GM19438 (cell line): Measurements from ENCODE around the gene SLC66A1.
A peak's percentile ranks its signal among the peaks of the same experiment; 100 is the strongest.
"Not testable (repeated sequence)": the region's sequence is repeated elsewhere in the genome, so short reads cannot be mapped to it uniquely, and the experiment has no call there.

ENCODE experiments used
- ATAC-seq: cut with Tn5 transposase; IDR thresholded peaks from one replicate; pipeline ENCODE4 v1.9.1; 2021; ENCODE audit warnings: low read depth; ENCODE audit not compliant: unreplicated experiment

Gene SLC66A1

DNA sequence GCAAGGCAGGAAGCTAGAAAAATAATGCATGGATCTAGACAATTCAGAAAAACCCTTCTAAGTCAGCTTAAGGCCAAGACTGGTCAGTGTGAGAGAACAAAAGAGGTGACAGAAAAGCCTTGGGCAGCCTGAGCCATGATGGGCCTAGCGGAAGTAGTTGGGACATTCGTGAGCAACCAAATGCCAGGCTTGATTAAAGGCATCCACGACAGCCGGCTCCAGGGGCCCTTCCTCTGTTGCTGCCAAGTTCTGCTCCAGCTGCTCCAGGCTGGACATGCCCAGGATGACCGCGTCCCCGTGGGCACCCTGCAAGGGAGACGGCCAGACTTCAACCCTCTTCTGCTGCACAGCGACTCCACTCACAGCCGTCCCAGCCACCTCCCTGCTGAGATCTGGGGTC is 8.0 kb upstream of the SLC66A1 start:
- ATAC-seq: not testable (repeated sequence)

DNA sequence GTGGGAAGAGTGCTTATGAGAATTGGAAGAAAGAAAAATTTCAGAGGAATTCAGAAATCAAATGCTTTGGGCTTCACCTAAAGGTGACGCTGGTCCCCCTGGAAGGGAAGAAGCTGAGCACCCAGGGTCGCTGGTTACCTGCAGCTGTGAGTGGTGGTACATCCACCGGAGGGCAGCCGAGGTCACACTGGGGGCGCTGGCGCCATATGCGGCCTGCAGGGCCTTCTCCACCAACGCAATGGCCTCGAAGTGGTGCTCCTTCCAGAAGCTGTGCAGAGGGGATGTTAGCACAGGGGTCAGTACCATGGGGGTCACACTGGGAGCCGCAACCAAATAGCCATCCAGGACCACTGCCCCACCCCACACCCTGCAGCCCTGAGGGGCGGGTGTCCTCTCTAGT is 6.2 kb upstream of the SLC66A1 start:
- ATAC-seq: no peak

DNA sequence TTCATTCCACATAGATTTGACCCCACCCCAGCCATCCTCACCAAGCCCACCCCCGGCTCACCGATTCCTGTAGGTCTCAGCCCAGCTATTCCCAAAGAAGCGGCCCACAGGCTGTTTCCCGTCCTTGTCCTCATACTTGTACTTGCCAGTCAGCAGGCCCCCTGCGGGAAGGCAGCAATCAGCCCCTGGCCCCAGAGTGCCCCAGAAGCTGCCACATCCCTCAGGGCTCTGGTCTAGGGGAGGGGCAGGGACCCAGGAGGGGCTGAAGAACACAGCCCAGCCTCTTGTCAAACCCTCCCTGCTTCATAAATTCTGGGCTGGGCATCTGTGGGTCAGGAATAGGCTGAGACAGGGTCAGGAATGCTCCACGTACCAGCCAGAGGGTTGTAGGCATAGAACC is 5.2 kb upstream of the SLC66A1 start:
- no peak for ATAC-seq

DNA sequence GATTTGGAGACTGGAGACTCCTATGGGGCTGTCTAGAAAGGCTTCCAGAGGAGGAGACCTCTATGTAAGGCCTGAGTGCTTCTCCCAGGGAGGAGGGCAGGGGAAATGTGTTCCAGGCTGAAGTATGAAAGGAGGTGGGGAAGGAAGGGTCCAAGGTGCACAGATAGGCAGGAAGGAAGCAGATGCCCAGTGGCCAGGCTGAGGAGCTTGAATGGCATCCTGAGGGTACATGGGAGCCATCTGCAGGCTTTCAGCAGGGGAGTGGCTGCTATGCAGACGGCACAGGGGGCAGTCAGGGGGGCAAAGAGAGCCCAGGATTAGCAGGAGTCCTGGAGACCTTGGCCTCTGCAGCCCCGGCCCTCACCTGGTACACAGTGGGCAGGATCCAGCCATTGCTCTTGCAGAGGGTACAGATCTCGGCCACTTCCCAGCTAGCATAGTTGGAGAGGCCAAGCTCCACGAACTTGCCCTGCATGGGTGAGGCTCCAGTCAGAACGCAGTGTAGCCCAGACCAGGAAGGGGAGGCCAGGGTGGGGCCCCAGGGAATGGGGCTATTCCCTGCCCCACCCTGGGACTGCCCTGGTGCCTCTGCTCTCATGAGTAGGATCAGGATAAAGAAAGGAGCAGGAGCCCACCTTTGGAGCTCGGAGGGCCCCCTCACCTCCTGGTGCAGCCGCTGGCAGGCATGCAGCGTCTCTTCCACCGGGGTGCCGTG is 4.2 kb upstream of the SLC66A1 start:
- no peak for ATAC-seq

DNA sequence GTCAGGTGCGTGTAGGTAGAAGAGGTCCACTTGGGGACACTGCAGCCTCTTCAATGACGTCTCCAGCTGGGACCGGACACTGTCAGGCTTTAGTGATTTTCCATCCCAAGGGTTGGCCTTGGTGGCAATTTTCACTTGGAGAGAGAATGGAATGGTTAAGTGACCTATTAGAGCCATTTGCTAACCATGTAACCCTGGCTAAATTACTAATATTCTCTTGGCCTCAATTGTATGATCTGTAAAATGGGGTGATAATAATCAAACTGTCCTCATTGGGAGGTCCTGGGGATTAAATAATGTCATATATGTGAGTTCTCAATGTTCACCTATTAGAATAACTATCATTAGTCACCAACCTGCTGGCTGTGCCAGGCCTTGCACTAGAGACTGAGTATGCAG is 3.6 kb upstream of the SLC66A1 start:
- ATAC-seq: no peak

DNA sequence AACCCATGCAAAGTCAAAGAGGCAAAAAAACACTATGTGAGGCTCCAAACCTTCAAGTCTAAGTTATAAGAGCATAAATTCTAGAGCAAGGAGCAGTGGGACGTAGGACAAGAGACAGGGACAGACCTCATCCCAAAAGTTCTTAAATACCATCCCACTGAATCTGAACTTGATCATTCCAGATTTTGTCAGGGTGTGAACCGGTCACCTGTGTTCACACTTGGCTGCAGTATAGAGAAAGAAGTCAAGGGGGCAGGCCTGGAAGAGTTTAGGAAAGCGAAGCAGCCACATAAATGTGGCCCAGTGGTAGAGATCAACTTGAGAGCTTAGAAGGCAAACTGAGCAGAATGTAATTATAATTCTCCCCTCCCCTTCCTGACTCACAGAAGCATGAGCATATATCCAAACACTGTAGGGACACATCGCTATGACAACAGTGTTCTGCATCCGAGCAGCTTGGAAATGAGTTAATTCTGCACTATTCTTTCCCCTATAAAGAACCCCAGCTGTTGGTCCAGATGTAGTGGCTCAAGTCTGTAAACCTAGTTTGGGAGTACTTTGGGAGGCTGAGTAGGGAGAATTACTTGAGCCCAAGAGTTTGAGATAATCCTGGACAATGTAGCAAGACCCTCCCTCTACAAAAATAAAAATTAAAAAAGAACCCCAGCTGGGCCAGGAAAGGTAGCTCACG is 2.9 kb upstream of the SLC66A1 start:
- ATAC-seq: no peak

DNA sequence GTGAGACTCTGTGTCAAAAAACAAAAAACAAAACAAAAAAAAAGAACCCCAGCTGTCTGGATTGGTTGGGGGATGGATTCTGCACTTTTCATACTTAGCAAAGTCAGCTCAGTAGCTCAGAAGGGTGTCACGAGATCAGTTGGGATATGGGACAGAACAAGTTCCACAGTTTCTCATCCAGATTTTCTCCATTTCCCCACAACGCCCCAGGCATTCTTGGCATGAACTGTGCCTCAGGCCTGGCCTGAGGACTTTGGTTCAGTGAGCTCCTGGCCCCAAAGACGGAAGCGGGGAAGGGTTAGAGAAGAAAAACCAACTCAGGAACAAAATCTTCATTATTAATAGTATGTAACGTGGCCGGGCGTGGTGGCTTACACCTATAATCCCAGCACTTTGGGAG is 2.1 kb upstream of the SLC66A1 start:
- no peak for ATAC-seq

DNA sequence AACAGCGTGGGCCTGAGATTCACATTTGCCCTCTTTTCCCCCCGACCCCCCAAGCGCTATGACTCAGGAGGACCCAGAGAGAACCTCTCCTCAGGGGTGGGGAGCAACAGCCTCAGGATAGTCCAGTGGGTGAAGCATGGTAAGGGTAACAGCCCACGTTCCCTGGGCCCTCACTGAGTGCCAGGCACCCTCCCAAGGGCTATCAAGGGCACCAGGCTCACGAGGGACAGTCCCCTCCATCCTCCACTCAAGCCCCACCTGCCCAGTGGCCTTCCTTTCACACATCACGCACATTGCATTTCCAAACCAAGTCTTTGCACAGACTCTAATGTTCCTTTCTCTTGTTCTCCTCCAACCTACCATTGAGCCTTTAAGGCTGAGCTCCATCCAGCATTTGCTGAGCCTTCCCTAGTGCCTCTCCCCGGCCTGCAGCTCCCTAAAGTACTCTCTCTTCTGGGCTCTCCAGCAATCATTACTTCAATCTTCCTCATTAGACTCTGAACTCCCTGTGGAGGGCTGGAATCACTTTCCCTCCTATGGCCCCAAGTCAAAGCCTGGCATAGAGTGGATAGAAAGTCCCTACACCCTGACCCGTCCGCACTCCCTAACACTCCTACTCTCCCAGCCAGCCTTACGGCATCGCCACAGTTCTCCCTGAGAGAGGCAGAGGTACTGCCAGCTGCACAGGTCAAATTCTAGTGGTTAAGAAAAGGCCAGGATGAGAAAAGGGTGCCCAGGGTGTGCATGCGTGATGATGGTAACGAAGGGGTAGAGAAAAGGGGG is 1.2 kb upstream of the SLC66A1 start:
- ATAC-seq: no peak

DNA sequence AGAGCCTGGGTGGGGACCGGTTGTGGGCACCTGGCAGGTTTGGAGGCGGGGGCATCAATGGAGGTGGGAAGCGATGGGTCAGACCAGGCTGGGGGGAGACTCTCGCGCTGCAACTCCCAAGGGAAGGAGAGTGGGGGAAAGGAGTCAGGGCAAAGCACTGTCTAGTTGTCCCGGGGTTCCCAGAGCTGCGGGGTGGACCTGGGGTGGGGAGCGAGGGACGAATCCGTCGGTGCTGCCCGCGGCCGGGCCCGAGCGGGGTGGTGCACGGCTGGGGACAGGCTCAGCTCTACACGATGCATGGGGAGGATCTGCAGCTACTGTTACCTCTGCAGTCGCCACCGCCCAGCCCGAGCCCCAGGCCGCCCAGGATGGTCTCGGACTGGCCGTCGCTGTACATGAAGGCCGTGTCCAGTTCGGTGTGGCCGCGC is 609 bp upstream of the SLC66A1 start:
- ATAC-seq: no peak

DNA sequence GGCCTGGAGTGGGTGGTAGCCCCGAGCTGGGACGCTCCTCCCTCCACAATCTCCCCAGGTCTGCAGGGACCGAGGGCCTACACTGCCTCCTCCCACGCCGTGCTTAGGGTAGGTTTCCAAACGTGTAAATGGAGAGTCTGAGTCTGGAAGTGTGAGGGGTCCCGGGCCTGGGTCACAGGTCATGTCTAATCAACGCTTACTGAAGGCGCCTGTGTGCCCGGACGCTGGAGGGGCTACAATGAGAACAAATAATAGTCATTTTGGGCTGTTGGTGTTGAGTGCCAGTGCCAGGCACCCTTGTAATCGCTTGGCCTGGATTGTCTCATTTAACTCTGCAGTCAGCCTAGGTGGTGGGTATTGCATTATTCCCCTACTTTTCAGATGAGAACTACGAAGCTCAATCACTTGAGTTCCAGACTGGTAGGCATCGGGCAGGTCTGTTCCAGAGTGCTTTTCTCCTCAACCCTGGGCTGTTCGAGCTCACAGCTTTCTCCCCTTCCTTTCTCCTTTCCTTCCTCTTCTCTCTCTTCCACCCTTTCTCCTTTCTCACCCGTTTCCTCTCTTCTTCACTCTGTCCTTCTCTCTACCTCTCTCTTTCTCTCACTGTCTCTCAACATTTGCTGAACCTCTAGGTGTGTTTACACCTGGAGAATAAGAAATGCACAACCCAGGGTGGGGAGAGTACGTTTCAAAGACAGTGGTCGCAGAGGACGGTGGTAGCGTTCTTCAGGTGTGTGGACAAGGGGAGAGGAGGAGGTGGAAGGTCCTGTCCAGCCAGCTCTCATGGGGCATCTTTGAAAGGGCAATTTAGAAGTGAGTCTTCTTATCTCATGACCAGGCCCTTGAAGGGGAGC is 883 bp downstream of the SLC66A1 start:
- ATAC-seq: peak; percentile 16

DNA sequence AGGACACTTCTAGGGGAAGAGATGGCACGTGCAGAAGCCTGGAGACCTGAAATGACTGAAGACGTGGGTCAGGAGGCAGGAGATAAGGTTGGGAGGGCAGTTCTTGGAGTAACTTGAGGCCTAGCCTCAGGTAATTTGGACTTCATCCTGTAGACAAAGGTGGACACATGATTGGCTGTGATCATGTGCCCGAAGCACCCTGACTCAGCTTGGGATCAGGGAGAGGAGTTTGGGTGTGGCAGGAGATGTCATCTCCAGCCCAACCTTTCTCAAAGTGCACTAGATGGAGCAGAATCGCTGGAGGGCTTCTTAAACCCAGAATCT is 1.5 kb downstream of the SLC66A1 start:
- no peak for ATAC-seq

DNA sequence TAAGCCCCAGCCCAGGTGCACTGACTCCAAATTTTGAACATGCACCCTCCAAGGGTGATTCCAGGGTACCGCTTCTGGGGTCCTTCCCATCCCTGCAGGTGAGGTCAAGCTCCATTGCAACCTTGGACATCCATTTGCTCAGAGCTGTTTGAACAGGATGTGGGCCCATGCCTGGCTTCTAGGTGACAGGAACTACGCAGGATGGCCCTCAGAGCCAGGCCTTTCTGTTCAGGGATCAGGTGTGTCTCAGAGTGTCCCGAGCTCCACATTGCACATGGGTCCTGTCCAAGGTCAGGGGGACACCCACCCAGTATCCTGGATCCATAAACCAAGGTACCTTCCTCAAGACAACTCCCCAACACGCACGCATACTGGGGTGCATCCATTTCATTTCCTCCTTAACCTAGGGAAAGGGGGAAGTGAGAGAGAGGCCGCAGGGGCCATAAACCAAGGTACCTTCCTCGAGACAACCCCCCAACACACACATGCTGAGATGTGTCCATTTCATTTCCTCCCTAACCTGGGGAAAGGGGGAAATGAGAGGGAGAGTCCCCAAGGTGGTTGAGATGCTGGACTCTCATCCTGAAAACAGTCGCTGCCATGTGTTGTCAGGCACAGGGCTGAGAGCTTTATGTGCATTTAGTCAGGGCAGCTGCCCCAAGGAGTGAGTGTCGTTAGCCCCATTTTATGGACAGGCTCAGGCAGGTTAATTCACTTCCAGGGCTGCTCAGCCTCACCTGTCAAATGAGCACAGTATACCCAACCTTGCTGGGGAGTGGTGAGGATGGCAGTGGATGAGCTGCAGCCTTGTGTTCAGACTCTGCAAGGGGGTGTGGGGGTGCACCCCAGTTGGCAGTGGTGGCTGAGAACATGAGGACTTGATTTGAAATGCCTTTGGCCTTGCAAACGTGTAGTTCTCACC is 2.1 kb downstream of the SLC66A1 start:
- ATAC-seq: no peak

DNA sequence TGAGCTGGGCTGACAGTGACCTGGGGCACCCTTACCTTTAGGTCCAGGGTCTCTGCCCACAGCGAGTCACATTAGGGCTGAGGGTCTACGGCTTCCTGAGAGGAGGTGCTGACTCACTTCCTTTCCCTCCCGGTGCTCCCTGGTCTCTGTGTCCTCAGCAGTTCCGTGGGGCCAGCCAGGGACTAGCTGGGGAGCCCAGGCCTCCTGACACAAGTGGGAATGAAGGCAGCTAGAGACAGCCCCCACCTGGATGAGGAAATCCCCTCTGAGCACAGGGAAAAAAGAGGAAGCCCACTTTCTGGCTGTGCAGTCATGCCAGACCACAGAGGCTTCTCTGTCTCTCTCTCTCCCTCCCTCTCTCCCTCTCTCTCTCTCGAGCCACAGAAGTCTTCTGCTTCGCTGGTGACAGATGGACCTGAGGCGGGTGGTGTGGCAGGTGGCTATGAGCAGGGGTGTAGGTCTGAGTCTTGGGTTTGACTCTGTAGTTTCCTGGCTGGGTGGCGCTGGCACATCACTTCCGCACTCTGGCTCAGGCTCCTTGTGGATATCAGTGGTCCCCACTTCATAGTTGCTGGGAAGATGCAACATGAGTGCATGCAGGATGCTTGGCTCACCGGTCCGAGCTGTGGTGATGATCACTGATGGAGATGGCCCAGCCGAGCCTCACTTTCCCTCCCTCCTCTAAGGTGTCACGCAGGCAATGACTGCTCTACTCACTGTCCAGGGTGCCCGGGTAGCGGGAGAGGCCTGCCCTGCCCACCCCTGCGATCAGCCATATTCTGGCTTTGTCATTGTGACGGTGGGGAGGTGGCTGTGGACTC is 3.5 kb downstream of the SLC66A1 start:
- ATAC-seq: no peak

DNA sequence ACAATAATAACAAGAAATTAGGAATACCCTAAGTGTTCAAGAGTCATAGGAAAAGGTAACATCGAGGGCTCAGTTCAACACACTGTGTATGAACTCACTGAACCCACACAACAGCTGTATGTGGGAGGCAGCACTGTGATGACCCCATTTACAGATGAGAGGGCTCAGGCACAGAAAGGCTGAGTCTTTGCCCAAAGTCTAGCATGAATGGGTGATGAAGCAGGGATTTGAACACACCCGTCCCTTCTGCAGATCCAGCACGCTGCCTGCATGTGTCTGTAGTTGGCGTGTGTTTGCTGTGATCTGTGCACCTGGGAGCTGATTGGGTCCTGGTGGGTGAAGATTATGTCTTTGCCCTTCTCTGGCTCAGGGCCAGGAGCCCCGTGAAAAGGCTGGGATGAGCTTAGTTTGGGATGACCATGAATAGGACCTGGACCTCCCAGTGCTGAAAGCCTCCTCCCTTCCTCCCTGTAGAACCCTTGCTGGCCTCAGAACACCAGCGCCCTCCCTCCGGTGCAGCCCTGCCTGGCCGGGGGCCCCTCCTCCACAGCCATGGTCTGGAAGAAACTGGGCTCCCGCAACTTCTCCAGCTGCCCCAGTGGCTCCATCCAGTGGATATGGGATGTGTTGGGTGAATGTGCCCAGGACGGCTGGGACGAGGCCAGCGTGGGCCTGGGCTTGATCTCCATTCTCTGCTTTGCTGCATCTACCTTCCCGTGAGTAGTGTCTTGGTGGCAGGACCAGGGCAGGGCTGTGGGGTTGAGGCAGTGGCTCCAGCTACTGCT is 5.2 kb downstream of the SLC66A1 start:
- ATAC-seq: no peak

DNA sequence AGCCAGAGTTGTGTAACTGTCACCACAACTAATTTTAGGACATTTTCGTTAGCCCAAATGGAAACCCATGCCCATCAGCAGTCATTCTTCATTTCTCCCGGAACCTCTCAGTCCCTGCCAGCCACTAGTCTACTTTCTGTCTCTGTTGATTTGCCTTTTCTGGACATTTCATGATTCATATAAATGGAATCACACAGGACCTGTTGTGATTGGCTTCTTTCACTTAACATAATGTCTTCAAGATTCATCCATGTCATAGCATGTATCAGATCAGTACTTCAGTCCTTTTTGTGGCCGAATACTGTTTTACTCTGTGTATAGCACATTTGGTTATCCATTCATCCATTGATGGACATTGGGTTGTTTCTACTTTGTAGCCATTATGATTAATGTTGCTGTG is 7.1 kb downstream of the SLC66A1 start:
- ATAC-seq: no peak

DNA sequence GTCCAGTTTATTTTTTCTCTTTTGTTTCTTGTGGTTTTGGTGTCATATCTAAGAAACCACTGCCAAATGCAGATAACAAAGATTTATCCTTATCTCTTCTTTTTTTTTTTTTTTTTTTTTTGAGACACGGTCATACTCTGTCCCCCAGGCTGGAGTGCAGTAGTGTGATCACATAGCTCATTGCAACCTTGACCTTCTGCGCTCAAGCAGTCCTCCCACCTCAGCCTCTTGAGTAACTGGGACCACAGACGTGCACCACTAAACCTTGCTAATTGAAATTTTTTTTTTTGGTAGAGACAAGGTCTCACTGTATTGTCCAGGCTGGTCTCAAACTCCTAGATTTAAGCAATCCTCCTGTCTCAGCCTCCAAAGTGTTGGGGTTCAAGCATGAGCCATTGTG is 8.9 kb downstream of the SLC66A1 start:
- no peak for ATAC-seq

DNA sequence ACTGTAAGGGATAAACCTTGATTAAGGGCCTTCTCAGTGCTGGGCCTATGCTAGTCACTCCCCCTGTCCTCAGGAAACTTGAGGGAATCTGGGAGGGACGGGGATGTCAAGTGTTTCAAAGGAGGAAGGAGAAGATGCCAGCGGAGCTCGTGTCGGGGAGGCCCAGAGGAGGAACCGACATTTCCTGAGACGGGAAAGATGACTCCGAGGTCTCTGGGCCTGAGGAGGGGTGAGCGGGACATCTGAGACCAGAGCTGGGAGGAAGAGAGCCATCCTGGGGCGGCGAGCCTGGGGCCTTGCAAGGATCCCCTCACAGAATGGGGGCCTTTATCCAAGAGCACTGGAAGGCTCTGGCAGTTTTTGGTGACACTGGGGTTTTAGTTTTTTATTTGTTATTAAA is 10.4 kb downstream of the SLC66A1 start:
- ATAC-seq: no peak

DNA sequence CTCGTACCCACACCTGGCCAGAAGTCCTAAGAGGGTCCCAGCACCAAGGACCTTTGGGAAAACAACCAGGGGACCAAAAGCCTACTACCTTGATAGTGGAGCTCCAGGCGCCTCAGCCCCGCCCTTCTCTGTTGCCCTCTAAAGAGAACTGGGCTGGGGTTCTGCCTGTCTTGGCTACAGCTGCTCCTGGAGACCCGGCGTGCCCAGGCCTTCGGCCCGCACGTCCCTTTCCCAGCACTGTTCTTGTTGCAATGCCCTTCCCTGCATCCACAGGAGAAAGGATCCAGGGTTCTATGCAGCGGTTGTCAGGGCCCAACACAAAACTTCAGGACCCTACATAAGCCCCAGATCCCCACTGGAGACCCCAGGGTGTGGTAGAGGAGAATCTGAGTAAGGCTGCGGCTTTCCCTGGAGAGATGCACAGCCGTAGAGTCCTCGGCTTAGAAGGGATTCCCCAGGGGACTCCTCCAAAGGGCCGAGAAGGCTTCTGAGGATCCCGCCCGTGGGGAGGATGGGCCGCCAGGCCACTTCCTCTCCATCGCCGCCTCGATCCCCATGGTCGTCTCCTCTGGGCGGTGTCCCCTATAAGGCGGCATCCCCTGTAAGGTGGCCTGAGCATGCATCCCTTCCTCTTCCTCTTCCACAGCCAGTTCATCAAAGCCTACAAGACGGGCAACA is 12.0 kb downstream of the SLC66A1 start:
- no peak for ATAC-seq
